Fibroblast of the aortic adventitia (primary cell): Measurements from ENCODE around the gene BNC1. TPM values are rescaled to one million over a fixed set of nuclear protein-coding genes. Genes with fewer than 3 reads are reported as not detected.

Experiments used
- DNase-seq: peaks from one replicate; pipeline ENCODE4 v3.0.0-alpha.2; 2010; ENCODE audit warnings: low read depth
- H3K4me3 ChIP-seq: 2 replicates; pipeline ENCODE4 v1.5.1; 2011; ENCODE audit warnings: low read depth, mild to moderate bottlenecking, control low read depth, low read length, moderate library complexity
- CTCF ChIP-seq: IDR thresholded peaks from 2 replicates; pipeline ENCODE4 v1.5.1; 2011; ENCODE audit warnings: mild to moderate bottlenecking, low read length, control low read depth, inconsistent platforms; ENCODE audit not compliant: insufficient read depth
- total RNA-seq: library from RNA; depleted of rRNA; stranded (reverse); fragments of >200 nt; gene quantifications from 2 replicates; pipeline ENCODE4 v1.2.3, GENCODE V29; 2012; ENCODE audit warnings: low replicate concordance

BNC1 gene
- total RNA-seq, 1 donor, result 0.27 TPM

DNA sequence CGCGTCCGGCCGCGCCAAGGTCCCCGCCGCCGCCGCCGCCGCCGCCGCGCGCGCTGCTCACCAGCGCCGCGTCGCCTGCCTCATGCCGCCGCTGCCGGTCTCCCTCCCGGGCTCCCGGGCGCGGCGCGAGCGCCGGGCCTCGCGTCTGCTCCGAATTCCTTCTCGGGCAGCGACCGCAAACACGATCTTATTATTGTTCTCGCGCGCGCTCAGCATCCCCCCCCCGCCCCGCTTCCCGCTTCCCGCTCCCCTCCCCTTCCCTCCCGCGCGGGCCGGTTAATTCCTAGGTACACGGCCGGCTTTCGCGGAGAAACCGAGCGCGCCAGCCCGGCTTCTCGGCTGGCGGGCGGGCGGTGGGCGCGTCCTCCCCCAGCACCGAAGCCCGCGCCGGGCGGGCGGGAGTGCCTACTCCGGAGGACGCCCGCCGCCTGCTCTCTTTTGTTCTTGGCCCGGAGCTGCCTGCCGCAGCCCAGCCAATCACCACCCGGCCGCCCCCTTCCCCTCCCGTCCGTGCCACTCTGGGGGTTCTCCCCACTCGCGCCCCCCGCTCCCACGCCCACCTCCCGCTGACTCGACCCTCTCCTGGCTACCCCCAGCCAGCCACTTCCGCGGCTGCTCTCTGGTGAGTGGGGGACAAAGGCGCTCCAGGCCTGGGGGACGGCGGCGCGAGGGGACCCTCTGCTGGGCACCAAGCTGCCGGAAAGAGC lies 76.7 kb downstream of the BNC1 start, which contains the start of gene HDGFL3:
Gene HDGFL3 (minus strand): TSS at position 164 of the 707 bp plus-strand sequence. CDS start 409 bp downstream, outside the sequence.
- DNase-seq, result peak; percentile 42
- H3K4me3 ChIP-seq, result peak within 1 kb of the TSS; percentile 71
- TF ChIP-seq CTCF, result no peak

DNA sequence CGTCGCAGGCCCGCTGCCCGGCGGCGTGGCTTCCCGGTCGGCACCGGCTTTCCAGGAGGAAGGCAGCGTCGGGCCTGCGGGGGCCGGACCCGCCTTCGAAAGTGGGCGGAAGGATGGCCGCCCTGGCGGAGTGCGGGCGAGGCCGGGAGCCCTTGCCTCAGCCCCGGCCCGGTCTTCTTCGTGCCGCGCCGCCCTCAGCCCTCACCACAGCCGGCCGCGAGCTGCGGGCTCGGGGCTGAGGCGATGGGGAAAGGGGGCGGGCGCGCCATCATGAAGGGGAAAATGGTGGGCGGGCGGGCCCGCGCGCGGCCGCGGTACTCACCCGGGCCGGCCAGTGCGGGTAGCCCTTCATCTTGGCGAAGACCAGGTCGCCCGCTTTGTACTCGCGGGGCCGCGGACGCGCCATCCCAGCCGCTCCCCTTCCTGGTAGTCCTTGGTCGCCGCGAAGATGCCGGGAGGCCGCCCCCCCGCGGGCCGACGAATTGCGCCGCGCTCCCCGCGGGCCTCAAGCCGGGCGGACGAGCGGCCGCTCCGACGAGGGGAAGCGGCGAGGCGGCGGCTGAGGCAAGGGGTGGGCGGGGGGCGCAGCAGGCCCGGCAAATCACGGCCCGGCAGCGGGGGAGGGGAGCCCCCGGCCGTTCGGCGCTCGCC lies 77.3 kb downstream of the BNC1 start:
- no peak for TF ChIP-seq CTCF
- peak; percentile 14 for DNase-seq
- H3K4me3 ChIP-seq, result peak overlapping the region; percentile 71

- peak overlapping the region; percentile 71 for H3K4me3 ChIP-seq
- DNase-seq, result peak; percentile 21
- no peak for TF ChIP-seq CTCF
These were observed 77.9 kb downstream of the BNC1 start for GRCh38 chr15:83206526-83207008.

Other genes with a start within 250 kb of the BNC1 start
- gene BTBD1, start 217.4 kb downstream of the BNC1 start, total RNA-seq, result 69.0 and 102 TPM in 2 replicates
- 0.18 TPM in 1 of 2 replicates, not detected in the other for gene TM6SF1, start 177.0 kb downstream of the BNC1 start, total RNA-seq
- gene HDGFL3, start 76.8 kb downstream of the BNC1 start, total RNA-seq, result 52.0 and 167 TPM in 2 replicates
- gene SH3GL3, start 162.7 kb upstream of the BNC1 start, total RNA-seq, result 0.09 and 2.1 TPM in 2 replicates